GM12891 (cell line): ENCODE measurements around the gene PTPRJ.

ENCODE experiments used
- POLR2A ChIP-seq: IDR thresholded peaks from 2 replicates; pipeline ENCODE4 v1.6.1; 2011; ENCODE audit warnings: low read depth, low read length, control low read depth
- POLR2AphosphoS5 ChIP-seq: IDR thresholded peaks from 2 replicates; pipeline ENCODE4 v1.6.1; 2011; ENCODE audit warnings: low read depth, low read length, control low read depth
- POU2F2 ChIP-seq: IDR thresholded peaks from 2 replicates; pipeline ENCODE4 v1.6.1; 2011; ENCODE audit warnings: low read depth, mild to moderate bottlenecking, control low read depth, low read length, moderate library complexity
- SPI1 ChIP-seq: IDR thresholded peaks from 2 replicates; pipeline ENCODE4 v1.6.1; 2011; ENCODE audit warnings: low read depth, low read length, control low read depth
- TAF1 ChIP-seq: IDR thresholded peaks from 2 replicates; pipeline ENCODE4 v1.6.1; 2011; ENCODE audit warnings: low read depth, low read length, control low read depth

- TF ChIP-seq POLR2A (no peak), TAF1 (no peak), POLR2AphosphoS5 (no peak), POU2F2 (no peak), SPI1 (no peak)
These were observed 705 bp downstream of the PTPRJ start for GRCh38 chr11:47980907-47981621.
